HFFc6 (cell line): ENCODE measurements around the gene FEM1B. TPM values are rescaled to one million over a fixed set of nuclear protein-coding genes. Genes with fewer than 3 reads are reported as not detected.

Experiments
- DNase-seq: peaks from one replicate; pipeline ENCODE4 v3.0.0-alpha.2; 2018
- H3K27ac Mint-ChIP-seq: 2 replicates; pipeline ENCODE4 v1.8.0; 2020; ENCODE audit warnings: mild to moderate bottlenecking, mixed read lengths
- H3K27me3 Mint-ChIP-seq: 2 replicates; pipeline ENCODE4 v1.8.0; 2021; ENCODE audit warnings: mild to moderate bottlenecking, moderate library complexity, mixed read lengths; ENCODE audit not compliant: insufficient read depth
- H3K36me3 Mint-ChIP-seq: 2 replicates; pipeline ENCODE4 v1.8.0; 2021; ENCODE audit warnings: low read depth, mixed read lengths
- H3K4me1 Mint-ChIP-seq: 2 replicates; pipeline ENCODE4 v1.8.0; 2020; ENCODE audit warnings: low read depth, mixed read lengths
- H3K4me3 Mint-ChIP-seq: 2 replicates; pipeline ENCODE4 v1.8.0; 2020; ENCODE audit warnings: mild to moderate bottlenecking, moderate library complexity, mixed read lengths
- H3K9me3 Mint-ChIP-seq: 2 replicates; pipeline ENCODE4 v1.8.0; 2020; ENCODE audit warnings: mild to moderate bottlenecking, mixed read lengths
- total RNA-seq, 6 experiments: library from RNA; stranded (reverse); fragmentation: NEBNext Ultra II Directional; extraction: Animal tissue kit (Norgen Biotek cat#: 25700); gene quantifications; 2 replicates in 1 of 6; 3 replicates in 5 of 6; pipeline ENCODE4 v1.2.3, GENCODE V29; 2021
- TF ChIP-seq, protein P1 (sequence below): fragments of 200-600 bp; sonication (generic); IDR thresholded peaks from 2 replicates; pipeline ENCODE4 v1.5.0; 2021; ENCODE audit warnings: antibody characterized with exemption, mild to moderate bottlenecking

FEM1B gene
- total RNA-seq, 6 experiments from 2014 or later, result 30.7 to 38.0 (median 32.7) TPM

DNA sequence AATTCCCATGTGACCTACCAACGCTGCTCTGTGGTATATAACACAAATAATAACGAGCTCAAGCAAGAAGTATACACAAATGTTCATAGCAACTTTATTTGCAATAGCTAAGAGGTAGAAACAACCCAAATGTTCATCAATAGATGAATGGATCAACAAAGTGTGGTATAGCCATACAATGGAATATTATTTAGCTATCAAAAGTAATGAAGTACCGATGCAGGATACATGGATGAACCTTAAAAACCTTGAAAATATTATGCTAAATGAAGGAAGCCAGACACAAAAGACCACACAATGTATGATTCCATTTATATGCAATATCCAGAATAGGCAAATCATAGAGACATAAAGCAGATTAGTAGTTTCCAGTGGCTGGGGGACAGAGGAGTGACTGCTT lies 15.6 kb upstream of the FEM1B start:
- Mint-ChIP-seq H3K4me1 (peaks cover 7% of the 10 kb centered on the region), H3K9me3 (no peaks in the 10 kb centered on the region), H3K4me3 (no peak overlapping the region), H3K27ac (no peak overlapping the region), H3K27me3 (peaks cover 5% of the 10 kb centered on the region), H3K36me3 (no peaks in the 10 kb centered on the region)
- TF ChIP-seq, protein P1, sequence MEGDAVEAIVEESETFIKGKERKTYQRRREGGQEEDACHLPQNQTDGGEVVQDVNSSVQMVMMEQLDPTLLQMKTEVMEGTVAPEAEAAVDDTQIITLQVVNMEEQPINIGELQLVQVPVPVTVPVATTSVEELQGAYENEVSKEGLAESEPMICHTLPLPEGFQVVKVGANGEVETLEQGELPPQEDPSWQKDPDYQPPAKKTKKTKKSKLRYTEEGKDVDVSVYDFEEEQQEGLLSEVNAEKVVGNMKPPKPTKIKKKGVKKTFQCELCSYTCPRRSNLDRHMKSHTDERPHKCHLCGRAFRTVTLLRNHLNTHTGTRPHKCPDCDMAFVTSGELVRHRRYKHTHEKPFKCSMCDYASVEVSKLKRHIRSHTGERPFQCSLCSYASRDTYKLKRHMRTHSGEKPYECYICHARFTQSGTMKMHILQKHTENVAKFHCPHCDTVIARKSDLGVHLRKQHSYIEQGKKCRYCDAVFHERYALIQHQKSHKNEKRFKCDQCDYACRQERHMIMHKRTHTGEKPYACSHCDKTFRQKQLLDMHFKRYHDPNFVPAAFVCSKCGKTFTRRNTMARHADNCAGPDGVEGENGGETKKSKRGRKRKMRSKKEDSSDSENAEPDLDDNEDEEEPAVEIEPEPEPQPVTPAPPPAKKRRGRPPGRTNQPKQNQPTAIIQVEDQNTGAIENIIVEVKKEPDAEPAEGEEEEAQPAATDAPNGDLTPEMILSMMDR, result no peak
- DNase-seq, result no peak

- Mint-ChIP-seq H3K27me3 (peaks cover 7% of the 10 kb centered on the region), H3K27ac (no peak overlapping the region), H3K4me3 (no peak overlapping the region), H3K4me1 (peaks cover 7% of the 10 kb centered on the region), H3K9me3 (no peaks in the 10 kb centered on the region), H3K36me3 (no peaks in the 10 kb centered on the region)
- DNase-seq, result no peak
- TF ChIP-seq, protein P1, result no peak
These were observed 14.8 kb upstream of the FEM1B start for GRCh38 chr15:68262514-68263356.

DNA sequence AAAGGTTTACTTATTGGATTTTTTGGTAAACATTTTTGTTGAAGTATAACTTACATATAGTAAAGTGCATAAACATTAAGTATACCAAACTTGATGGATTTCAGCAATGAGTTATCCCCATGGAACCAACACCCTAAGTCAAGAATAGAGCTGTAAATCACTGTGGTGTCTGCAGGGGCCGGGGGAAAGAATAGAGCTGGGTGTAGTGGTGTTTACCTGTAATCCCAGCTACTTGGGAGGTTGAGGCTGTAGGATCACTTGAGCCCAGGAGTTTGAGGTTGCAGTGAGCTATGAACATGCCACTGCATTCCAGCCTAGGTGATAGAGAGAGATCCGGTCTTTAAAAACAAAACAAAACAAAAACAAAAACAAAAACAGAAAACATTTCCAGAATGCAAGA lies 13.3 kb upstream of the FEM1B start:
- H3K27ac Mint-ChIP-seq, result no peak overlapping the region
- no peak for DNase-seq
- no peaks in the 10 kb centered on the region for H3K9me3 Mint-ChIP-seq
- no peaks in the 10 kb centered on the region for H3K36me3 Mint-ChIP-seq
- TF ChIP-seq, protein P1, result no peak
- H3K27me3 Mint-ChIP-seq, result peaks cover 10% of the 10 kb centered on the region
- H3K4me3 Mint-ChIP-seq, result no peak overlapping the region
- H3K4me1 Mint-ChIP-seq, result no peaks in the 10 kb centered on the region

- Mint-ChIP-seq H3K27ac (no peak overlapping the region), H3K36me3 (no peaks in the 10 kb centered on the region), H3K27me3 (peaks cover 10% of the 10 kb centered on the region), H3K4me3 (no peak overlapping the region), H3K4me1 (no peaks in the 10 kb centered on the region), H3K9me3 (no peaks in the 10 kb centered on the region)
- TF ChIP-seq, protein P1, result no peak
- no peak for DNase-seq
These were observed 12.5 kb upstream of the FEM1B start for GRCh38 chr15:68265081-68265480.

GRCh38 chr15:68265674-68266073 lies 11.9 kb upstream of the FEM1B start:
- H3K4me1 Mint-ChIP-seq, result peaks cover under 1% of the 10 kb centered on the region; the same call in 1 of the 2 replicates
- H3K4me3 Mint-ChIP-seq, result no peak overlapping the region
- no peaks in the 10 kb centered on the region for H3K9me3 Mint-ChIP-seq
- DNase-seq, result no peak
- H3K27ac Mint-ChIP-seq, result no peak overlapping the region
- no peaks in the 10 kb centered on the region for H3K36me3 Mint-ChIP-seq
- TF ChIP-seq, protein P1, result no peak
- peaks cover 10% of the 10 kb centered on the region for H3K27me3 Mint-ChIP-seq
